ENCODE results near the gene NDUFV2.

NDUFV2 gene

DNA sequence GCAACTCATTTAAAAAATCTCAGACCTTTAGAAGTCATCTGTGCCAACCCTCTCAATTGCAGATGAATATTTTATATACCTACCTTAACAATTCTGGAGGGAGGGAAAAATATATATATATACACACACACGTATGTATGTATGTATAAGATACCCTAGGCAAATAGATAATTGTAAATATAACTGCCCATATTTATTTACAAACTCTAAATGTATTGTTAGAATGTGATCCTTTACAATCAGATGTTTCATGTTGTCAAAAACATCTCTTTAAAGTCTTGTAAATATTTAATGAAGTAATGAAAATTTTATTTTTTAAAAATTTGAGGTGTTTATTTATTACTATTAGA, 45.7 kb downstream of the NDUFV2 start:
- no peak overlapping the region for H3K23ac ChIP-seq (ENCODE audit: low read length)
- no peaks in the 10 kb centered on the region for H3K4me1 ChIP-seq (ENCODE audit: control insufficient read depth in 1 of 2, insufficient read depth in 2 of 2, low read length in 2 of 2)
- no peak overlapping the region for H2BK120ac ChIP-seq (ENCODE audit: insufficient read depth, low read length, poor library complexity)
- no peaks in the 10 kb centered on the region for H3K27me3 ChIP-seq (ENCODE audit: insufficient read depth, low read length)
- H3K4ac ChIP-seq (ENCODE audit: low read depth, low read length): no peak overlapping the region
- no peak overlapping the region for H4K12ac ChIP-seq (ENCODE audit: low read depth, low read length)
- no peak overlapping the region for H3K18ac ChIP-seq (ENCODE audit: low read length)
- no peak overlapping the region for H3K4me3 ChIP-seq (ENCODE audit: low read depth, low read length)
- H2AK5ac ChIP-seq (ENCODE audit: low read length): no peak overlapping the region
- no peak overlapping the region for H3K9ac ChIP-seq (ENCODE audit: low read length)
- no peaks in the 10 kb centered on the region for H3K36me3 ChIP-seq (ENCODE audit: control insufficient read depth in 1 of 2, insufficient read depth in 2 of 2, low read length in 2 of 2)
- no peak overlapping the region for H3K14ac ChIP-seq (ENCODE audit: low read length)
- no peak overlapping the region for H2AFZ ChIP-seq (ENCODE audit: insufficient read depth, low read length, poor library complexity)
- H4K8ac ChIP-seq (ENCODE audit: low read depth, low read length): no peak overlapping the region
- H4K91ac ChIP-seq (ENCODE audit: low read depth, low read length): no peak overlapping the region
- no peak overlapping the region for H2BK12ac ChIP-seq (ENCODE audit: low read length)
- H3K79me2 ChIP-seq (ENCODE audit: control insufficient read depth, insufficient read depth, low read length, poor library complexity): peaks cover 2% of the 10 kb centered on the region
- H2BK5ac ChIP-seq (ENCODE audit: low read depth, low read length, poor library complexity): no peak overlapping the region
- no peak overlapping the region for H3K27ac ChIP-seq (ENCODE audit: low read depth, low read length)
- no peak overlapping the region for H3K4me2 ChIP-seq (ENCODE audit: low read length)
- WGBS (ENCODE audit: extremely low coverage, insufficient coverage, insufficient read length): no CpG with 5 or more reads among the region's 1 CpG
- H3K9me3 ChIP-seq (ENCODE audit: insufficient read depth, low read depth, low read length): no peaks in the 10 kb centered on the region
- H3K79me1 ChIP-seq (ENCODE audit: low read length): no peaks in the 10 kb centered on the region
- DNase-seq: no peak

DNA sequence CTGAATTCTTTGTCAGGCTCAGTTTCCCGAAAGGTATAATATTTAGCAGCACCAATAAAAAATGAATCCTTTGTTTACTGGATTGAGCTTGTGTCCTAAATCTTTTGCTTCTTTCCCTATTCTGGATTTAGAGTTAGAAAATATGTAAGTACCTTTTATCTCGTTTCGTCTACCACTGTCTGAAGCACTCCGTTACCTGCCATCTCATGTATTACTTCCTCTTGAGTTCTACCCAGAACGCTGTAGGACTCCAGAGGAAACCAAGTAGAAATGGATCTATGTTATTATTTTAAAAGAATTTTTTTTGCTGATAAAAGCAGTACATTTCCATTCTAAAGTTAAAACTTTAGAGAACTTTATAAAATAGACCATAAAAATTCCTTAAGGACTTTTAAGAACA, 47.6 kb downstream of the NDUFV2 start:
- Histone ChIP-seq H4K91ac (ENCODE audit: low read depth, low read length) (no peak overlapping the region), H4K12ac (ENCODE audit: low read depth, low read length) (no peak overlapping the region), H3K79me1 (ENCODE audit: low read length) (no peaks in the 10 kb centered on the region), H3K4me3 (ENCODE audit: low read depth, low read length) (no peak overlapping the region), H2AK5ac (ENCODE audit: low read length) (no peak overlapping the region), H3K4ac (ENCODE audit: low read depth, low read length) (no peak overlapping the region), H4K8ac (ENCODE audit: low read depth, low read length) (no peak overlapping the region), H3K79me2 (ENCODE audit: control insufficient read depth, insufficient read depth, low read length, poor library complexity) (peaks cover 2% of the 10 kb centered on the region), H3K9me3 (ENCODE audit: insufficient read depth, low read depth, low read length) (no peaks in the 10 kb centered on the region), H2BK12ac (ENCODE audit: low read length) (no peak overlapping the region), H3K27ac (ENCODE audit: low read depth, low read length) (no peak overlapping the region), H3K9ac (ENCODE audit: low read length) (no peak overlapping the region), H3K27me3 (ENCODE audit: insufficient read depth, low read length) (no peaks in the 10 kb centered on the region), H2BK5ac (ENCODE audit: low read depth, low read length, poor library complexity) (no peak overlapping the region), H3K36me3 (ENCODE audit: control insufficient read depth in 1 of 2, insufficient read depth in 2 of 2, low read length in 2 of 2) (no peaks in the 10 kb centered on the region), H3K23ac (ENCODE audit: low read length) (no peak overlapping the region), H3K18ac (ENCODE audit: low read length) (no peak overlapping the region), H2AFZ (ENCODE audit: insufficient read depth, low read length, poor library complexity) (no peak overlapping the region), H2BK120ac (ENCODE audit: insufficient read depth, low read length, poor library complexity) (no peak overlapping the region), H3K4me1 (ENCODE audit: control insufficient read depth in 1 of 2, insufficient read depth in 2 of 2, low read length in 2 of 2) (no peaks in the 10 kb centered on the region), H3K4me2 (ENCODE audit: low read length) (no peak overlapping the region), H3K14ac (ENCODE audit: low read length) (no peak overlapping the region)
- no peak for DNase-seq
- no CpG with 5 or more reads among the region's 5 CpGs for WGBS (ENCODE audit: extremely low coverage, insufficient coverage, insufficient read length)

DNA sequence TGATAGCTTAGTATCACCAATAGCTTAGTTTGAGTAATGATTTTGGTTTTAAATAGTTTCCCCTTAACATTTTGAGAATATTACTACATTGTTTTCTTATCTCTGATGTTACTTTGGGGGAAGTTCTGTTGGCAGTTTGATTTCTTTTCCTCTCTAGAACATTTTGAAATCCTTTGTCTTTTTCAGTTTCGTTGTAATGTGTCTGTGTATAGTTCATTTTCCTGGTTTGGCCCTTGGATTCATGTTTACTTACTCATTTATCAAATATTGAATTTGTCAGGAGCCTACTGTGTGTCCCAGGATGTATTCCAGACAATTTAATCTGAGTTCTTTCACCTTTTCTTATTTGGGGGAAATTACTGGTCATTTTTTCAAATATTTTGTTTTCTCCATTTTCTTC, 50.8 kb downstream of the NDUFV2 start:
- Histone ChIP-seq H3K27me3 (ENCODE audit: insufficient read depth, low read length) (no peaks in the 10 kb centered on the region), H4K91ac (ENCODE audit: low read depth, low read length) (no peak overlapping the region), H3K27ac (ENCODE audit: low read depth, low read length) (no peak overlapping the region), H3K4me1 (ENCODE audit: control insufficient read depth in 1 of 2, insufficient read depth in 2 of 2, low read length in 2 of 2) (no peaks in the 10 kb centered on the region), H3K4me2 (ENCODE audit: low read length) (no peak overlapping the region), H3K9ac (ENCODE audit: low read length) (no peak overlapping the region), H2BK5ac (ENCODE audit: low read depth, low read length, poor library complexity) (no peak overlapping the region), H4K12ac (ENCODE audit: low read depth, low read length) (no peak overlapping the region), H3K36me3 (ENCODE audit: control insufficient read depth in 1 of 2, insufficient read depth in 2 of 2, low read length in 2 of 2) (no peaks in the 10 kb centered on the region), H3K18ac (ENCODE audit: low read length) (no peak overlapping the region), H4K8ac (ENCODE audit: low read depth, low read length) (no peak overlapping the region), H2AFZ (ENCODE audit: insufficient read depth, low read length, poor library complexity) (no peak overlapping the region), H3K23ac (ENCODE audit: low read length) (no peak overlapping the region), H2BK120ac (ENCODE audit: insufficient read depth, low read length, poor library complexity) (no peak overlapping the region), H2BK12ac (ENCODE audit: low read length) (no peak overlapping the region), H3K4ac (ENCODE audit: low read depth, low read length) (no peak overlapping the region), H3K79me1 (ENCODE audit: low read length) (no peaks in the 10 kb centered on the region), H3K79me2 (ENCODE audit: control insufficient read depth, insufficient read depth, low read length, poor library complexity) (no peaks in the 10 kb centered on the region), H3K4me3 (ENCODE audit: low read depth, low read length) (no peak overlapping the region), H3K14ac (ENCODE audit: low read length) (no peak overlapping the region), H3K9me3 (ENCODE audit: insufficient read depth, low read depth, low read length) (no peaks in the 10 kb centered on the region), H2AK5ac (ENCODE audit: low read length) (no peak overlapping the region)
- DNase-seq: no peak
- no CpG with 5 or more reads among the region's 1 CpG for WGBS (ENCODE audit: extremely low coverage, insufficient coverage, insufficient read length)

DNA sequence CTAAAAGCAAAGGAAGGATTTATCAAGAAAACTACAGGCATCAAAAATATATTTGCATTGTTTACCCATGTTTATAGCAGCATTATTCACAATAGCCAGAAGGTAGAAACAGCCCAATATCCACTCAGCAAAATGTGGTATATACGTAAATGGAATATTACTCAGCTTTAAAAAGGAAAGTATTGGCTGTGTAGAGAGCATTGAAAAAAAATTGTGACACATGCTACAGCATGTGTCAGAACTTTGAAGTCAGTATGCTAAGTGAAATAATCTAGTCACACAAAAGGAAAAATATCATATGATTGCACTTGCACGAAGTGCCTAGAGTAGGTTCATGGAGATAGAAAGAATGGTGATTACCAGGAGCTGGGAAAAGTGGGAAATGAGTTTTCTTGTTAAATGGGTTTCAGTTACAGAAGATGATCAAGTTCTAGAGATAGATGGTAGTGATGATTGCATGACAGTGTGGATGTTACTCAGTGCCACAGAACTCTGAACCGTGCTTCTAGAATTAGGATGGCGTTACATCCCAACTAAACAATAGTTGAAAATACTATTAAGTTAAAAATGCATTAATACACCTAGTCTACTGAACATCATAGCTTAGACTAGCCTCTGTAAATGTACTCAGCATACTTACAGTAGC, 54.2 kb downstream of the NDUFV2 start:
- no peak overlapping the region for H3K23ac ChIP-seq (ENCODE audit: low read length)
- no peak overlapping the region for H2BK12ac ChIP-seq (ENCODE audit: low read length)
- no peak overlapping the region for H3K27ac ChIP-seq (ENCODE audit: low read depth, low read length)
- no peak overlapping the region for H4K91ac ChIP-seq (ENCODE audit: low read depth, low read length)
- H3K4me1 ChIP-seq (ENCODE audit: control insufficient read depth in 1 of 2, insufficient read depth in 2 of 2, low read length in 2 of 2): no peaks in the 10 kb centered on the region
- H2BK120ac ChIP-seq (ENCODE audit: insufficient read depth, low read length, poor library complexity): no peak overlapping the region
- H3K9me3 ChIP-seq (ENCODE audit: insufficient read depth, low read depth, low read length): no peaks in the 10 kb centered on the region
- H3K4me2 ChIP-seq (ENCODE audit: low read length): no peak overlapping the region
- WGBS (ENCODE audit: extremely low coverage, insufficient coverage, insufficient read length): no CpG with 5 or more reads among the region's 4 CpGs
- no peak overlapping the region for H3K4ac ChIP-seq (ENCODE audit: low read depth, low read length)
- H4K12ac ChIP-seq (ENCODE audit: low read depth, low read length): no peak overlapping the region
- H2BK5ac ChIP-seq (ENCODE audit: low read depth, low read length, poor library complexity): no peak overlapping the region
- no peaks in the 10 kb centered on the region for H3K79me1 ChIP-seq (ENCODE audit: low read length)
- H2AK5ac ChIP-seq (ENCODE audit: low read length): no peak overlapping the region
- no peak overlapping the region for H4K8ac ChIP-seq (ENCODE audit: low read depth, low read length)
- H3K27me3 ChIP-seq (ENCODE audit: insufficient read depth, low read length): no peaks in the 10 kb centered on the region
- no peak overlapping the region for H3K4me3 ChIP-seq (ENCODE audit: low read depth, low read length)
- no peak overlapping the region for H2AFZ ChIP-seq (ENCODE audit: insufficient read depth, low read length, poor library complexity)
- H3K9ac ChIP-seq (ENCODE audit: low read length): no peak overlapping the region
- H3K18ac ChIP-seq (ENCODE audit: low read length): no peak overlapping the region
- DNase-seq: no peak
- no peaks in the 10 kb centered on the region for H3K36me3 ChIP-seq (ENCODE audit: control insufficient read depth in 1 of 2, insufficient read depth in 2 of 2, low read length in 2 of 2)
- H3K79me2 ChIP-seq (ENCODE audit: control insufficient read depth, insufficient read depth, low read length, poor library complexity): no peaks in the 10 kb centered on the region
- no peak overlapping the region for H3K14ac ChIP-seq (ENCODE audit: low read length)
